Activated CD4-positive, alpha-beta memory T cell treated with anti-CD3 and anti-CD28 coated beads, Interleukin-2, amount 10 ng/mL, durations not matched to agents 7 days and 5 days (primary cell): ENCODE measurements around the gene MUC5B. TPM values are rescaled to one million over a fixed set of nuclear protein-coding genes. Genes with fewer than 3 reads are reported as not detected.

Source experiments
- CTCF ChIA-PET: fragments of 350-600 bp; sonication (Branson Sonifier 250); formaldehyde crosslinking; loops from one replicate; lab custom pipeline; 2021; ENCODE audit warnings: antibody characterized with exemption, inconsistent platforms; lab: Charles Lee
- POLR2A ChIA-PET: fragments of 350-600 bp; sonication (Branson Sonifier 250); formaldehyde crosslinking; loops from one replicate; lab custom pipeline; 2021; ENCODE audit warnings: antibody characterized with exemption; lab: Charles Lee
- DNase-seq: peaks from one replicate; pipeline ENCODE4 v3.0.0-alpha.2; 2020
- H3K27ac Mint-ChIP-seq: one replicate; pipeline ENCODE4 v1.8.0; 2021; ENCODE audit warnings: mild to moderate bottlenecking, mixed read lengths
- H3K27me3 Mint-ChIP-seq: one replicate; pipeline ENCODE4 v1.8.0; 2021; ENCODE audit warnings: mixed read lengths
- H3K36me3 Mint-ChIP-seq: one replicate; pipeline ENCODE4 v1.8.0; 2021; ENCODE audit warnings: low read depth, mixed read lengths
- H3K4me1 Mint-ChIP-seq: one replicate; pipeline ENCODE4 v1.8.0; 2021; ENCODE audit warnings: mixed read lengths
- H3K4me3 Mint-ChIP-seq: one replicate; pipeline ENCODE4 v1.8.0; 2021; ENCODE audit warnings: mild to moderate bottlenecking, mixed read lengths
- H3K9me3 Mint-ChIP-seq: one replicate; pipeline ENCODE4 v1.8.0; 2021; ENCODE audit warnings: mixed read lengths
- total RNA-seq, 2 experiments: library from RNA; stranded (reverse); gene quantifications; one replicate each; pipeline ENCODE4 v1.2.3, GENCODE V29; 2021

The MUC5B gene
- total RNA-seq, 2 experiments from 2014 or later = not detected

DNA sequence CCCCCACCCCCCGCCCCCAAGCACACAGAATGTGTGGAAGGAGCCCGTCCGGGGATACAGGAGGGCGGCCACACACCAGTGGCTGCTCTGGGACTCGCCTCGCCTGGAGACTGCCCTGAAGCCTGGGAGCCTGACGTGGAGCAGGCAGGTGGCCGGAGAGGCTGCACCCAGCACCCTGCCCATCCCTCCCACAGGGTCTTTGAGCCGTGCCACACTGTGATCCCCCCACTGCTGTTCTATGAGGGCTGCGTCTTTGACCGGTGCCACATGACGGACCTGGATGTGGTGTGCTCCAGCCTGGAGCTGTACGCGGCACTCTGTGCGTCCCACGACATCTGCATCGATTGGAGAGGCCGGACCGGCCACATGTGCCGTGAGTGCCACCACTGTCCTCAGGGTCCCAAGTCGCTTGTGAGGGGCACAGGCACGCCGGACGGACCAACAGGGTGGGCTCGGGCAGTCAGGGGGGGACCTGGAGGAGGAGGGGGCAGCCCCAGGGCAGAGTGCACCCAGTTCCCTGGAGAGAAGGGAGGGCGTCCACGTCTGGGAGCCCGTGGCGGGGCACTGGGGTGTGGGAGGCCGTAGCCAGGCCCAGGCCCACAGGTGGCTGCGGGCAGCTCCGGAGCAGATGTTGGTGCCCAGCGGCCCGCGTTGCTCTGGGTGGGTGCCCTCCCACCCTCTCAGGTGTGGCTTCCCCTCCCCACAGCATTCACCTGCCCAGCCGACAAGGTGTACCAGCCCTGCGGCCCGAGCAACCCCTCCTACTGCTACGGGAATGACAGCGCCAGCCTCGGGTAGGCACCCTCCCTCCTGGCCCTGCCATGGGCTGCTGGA is 27.0 kb upstream of the MUC5B start:
- H3K36me3 Mint-ChIP-seq = no peaks in the 10 kb centered on the region
- POLR2A ChIA-PET = no interaction called here
- CTCF ChIA-PET = no interaction called here
- H3K27me3 Mint-ChIP-seq = no peaks in the 10 kb centered on the region
- H3K4me3 Mint-ChIP-seq = no peak overlapping the region
- no peaks in the 10 kb centered on the region for H3K4me1 Mint-ChIP-seq
- no peak overlapping the region for H3K27ac Mint-ChIP-seq
- no peak for DNase-seq
- no peaks in the 10 kb centered on the region for H3K9me3 Mint-ChIP-seq

DNA sequence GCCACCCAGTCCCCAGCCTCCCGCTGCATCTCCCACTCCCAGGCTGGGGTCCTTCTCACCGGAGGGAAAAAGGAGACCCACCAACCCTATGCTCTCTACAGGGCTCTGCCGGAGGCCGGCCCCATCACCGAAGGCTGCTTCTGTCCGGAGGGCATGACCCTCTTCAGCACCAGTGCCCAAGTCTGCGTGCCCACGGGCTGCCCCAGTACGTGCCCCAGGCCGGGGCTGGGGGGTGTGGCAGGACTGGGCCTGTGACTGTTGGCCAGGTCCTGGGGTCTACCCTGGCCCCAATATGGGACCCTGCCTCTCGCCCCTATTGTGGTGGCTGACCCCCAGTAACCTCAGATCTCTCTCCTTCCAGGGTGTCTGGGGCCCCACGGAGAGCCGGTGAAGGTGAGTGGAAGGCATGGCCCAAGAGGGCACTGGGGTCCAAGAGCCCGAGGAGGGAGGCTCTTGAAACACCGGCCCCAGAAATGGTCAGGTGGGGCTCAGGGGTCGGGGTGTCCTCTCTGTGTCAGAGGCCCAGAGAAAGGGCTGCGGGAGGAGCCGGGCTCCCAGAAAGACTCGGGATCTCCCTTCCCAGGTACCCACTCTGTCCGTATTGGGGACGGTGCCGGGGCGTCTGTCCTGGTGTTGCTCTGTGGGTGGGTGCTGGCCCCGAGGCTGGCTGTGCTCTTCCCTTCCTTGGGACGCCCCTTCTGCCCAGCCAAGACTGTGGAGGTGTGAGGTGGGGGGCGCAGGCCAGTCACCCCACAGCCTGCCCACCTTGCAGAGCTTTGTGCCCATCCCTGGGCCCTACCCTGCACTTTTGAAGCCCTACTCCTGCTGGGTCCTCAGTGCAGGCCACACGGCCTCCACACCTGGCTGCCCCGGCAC is 26.1 kb upstream of the MUC5B start:
- Mint-ChIP-seq H3K27ac (no peak overlapping the region), H3K9me3 (no peaks in the 10 kb centered on the region), H3K4me1 (no peaks in the 10 kb centered on the region), H3K27me3 (no peaks in the 10 kb centered on the region), H3K4me3 (no peak overlapping the region), H3K36me3 (no peaks in the 10 kb centered on the region)
- ChIA-PET CTCF (no interaction called here), POLR2A (no interaction called here)
- DNase-seq = no peak

DNA sequence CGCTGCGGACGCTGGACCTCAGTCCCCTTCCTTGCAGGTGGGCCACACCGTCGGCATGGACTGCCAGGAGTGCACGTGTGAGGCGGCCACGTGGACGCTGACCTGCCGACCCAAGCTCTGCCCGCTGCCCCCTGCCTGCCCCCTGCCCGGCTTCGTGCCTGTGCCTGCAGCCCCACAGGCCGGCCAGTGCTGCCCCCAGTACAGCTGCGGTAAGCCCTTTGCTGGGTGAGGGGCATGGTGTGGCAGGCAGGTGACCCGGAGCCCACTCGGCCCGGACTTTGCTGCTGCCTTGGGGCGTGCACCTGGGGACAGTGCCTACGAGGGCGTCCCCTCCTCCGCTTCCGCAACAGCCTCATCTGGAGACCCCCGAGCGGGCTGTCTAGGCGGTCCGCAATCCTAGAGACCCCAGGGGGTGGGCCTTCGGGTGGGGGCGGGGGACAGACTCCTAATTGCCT is 25.4 kb upstream of the MUC5B start:
- Mint-ChIP-seq H3K4me1 (no peaks in the 10 kb centered on the region), H3K9me3 (no peaks in the 10 kb centered on the region), H3K27ac (no peak overlapping the region), H3K4me3 (no peak overlapping the region), H3K27me3 (no peaks in the 10 kb centered on the region), H3K36me3 (no peaks in the 10 kb centered on the region)
- DNase-seq = no peak
- ChIA-PET CTCF (no interaction called here), POLR2A (no interaction called here)

DNA sequence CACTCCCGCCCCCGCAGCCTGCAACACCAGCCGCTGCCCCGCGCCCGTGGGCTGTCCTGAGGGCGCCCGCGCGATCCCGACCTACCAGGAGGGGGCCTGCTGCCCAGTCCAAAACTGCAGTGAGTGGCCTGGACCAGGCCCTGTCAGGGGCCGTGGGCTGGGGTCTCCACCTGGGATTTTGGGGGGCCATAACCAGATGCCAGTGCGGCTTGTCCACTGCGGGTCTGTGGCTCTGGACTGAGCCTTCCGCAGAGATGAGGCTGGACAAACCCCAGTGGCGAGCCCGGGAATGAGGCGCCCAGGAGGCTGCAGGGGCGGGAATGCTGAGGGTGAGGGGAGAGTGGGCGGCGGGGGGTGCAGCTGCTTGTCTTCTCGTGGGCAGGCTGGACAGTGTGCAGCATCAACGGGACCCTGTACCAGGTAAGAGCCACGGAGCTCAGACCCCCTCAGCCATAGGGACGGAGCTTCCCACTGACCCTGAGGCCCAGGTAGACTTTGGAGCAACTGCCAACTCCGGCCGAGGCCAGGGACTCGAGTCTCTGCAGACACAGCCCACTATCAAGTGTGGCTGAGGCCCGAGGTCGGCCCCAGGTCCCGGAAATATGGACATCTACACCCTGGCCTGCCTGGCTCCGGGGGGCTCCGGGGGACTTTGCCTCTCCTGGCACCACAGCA is 24.8 kb upstream of the MUC5B start:
- no peaks in the 10 kb centered on the region for H3K27me3 Mint-ChIP-seq
- H3K9me3 Mint-ChIP-seq = no peaks in the 10 kb centered on the region
- H3K4me1 Mint-ChIP-seq = no peaks in the 10 kb centered on the region
- POLR2A ChIA-PET = no interaction called here
- H3K4me3 Mint-ChIP-seq = no peak overlapping the region
- CTCF ChIA-PET = no interaction called here
- H3K36me3 Mint-ChIP-seq = no peaks in the 10 kb centered on the region
- no peak overlapping the region for H3K27ac Mint-ChIP-seq
- no peak for DNase-seq

DNA sequence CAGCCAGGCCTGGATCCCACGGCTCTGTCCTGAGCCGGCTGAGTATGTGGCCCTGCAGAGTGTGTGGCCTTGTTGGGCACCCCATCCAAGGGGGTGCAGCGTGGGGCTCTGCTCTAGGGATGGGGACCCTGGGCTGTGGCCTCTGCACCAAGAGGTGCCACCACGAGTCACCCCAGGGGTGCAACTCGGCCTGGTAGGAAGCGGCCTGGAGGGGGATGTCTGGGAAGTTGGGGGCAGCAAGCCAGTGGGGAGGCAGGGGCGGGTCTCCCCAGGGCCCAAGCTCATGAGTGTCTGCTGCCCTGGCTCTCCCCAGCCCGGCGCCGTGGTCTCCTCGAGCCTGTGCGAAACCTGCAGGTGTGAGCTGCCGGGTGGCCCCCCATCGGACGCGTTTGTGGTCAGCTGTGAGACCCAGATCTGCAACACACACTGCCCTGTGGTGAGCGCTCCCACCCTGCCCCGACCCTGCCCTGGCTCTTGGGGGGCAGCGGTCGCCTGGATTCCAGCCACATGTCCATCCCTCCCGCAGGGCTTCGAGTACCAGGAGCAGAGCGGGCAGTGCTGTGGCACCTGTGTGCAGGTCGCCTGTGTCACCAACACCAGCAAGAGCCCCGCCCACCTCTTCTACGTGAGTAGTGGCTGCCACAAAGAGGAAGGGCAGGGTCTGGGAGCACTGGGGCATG is 24.2 kb upstream of the MUC5B start:
- H3K9me3 Mint-ChIP-seq = no peaks in the 10 kb centered on the region
- H3K4me3 Mint-ChIP-seq = no peak overlapping the region
- no peaks in the 10 kb centered on the region for H3K4me1 Mint-ChIP-seq
- ChIA-PET CTCF (no interaction called here), POLR2A (no interaction called here)
- H3K27me3 Mint-ChIP-seq = no peaks in the 10 kb centered on the region
- no peak overlapping the region for H3K27ac Mint-ChIP-seq
- no peak for DNase-seq
- no peaks in the 10 kb centered on the region for H3K36me3 Mint-ChIP-seq

DNA sequence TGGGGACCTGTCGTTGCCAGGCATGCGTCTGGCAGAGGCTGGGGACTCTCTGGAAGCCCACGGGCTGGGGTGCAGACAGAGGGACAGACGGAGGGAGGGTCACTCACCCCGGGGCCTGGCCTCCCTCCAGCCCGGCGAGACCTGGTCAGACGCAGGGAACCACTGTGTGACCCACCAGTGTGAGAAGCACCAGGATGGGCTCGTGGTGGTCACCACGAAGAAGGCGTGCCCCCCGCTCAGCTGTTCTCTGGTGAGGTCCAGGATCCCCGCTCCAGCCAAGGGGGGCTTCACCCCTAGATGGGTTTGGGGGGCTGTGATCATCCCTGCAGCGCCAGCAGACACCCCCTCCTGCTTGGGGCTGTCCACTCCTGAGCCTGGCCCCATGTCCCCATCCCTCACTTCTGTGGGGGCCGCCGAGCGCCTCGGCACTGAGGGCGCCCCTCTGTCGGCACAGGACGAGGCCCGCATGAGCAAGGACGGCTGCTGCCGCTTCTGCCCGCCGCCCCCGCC is 23.6 kb upstream of the MUC5B start:
- no peaks in the 10 kb centered on the region for H3K9me3 Mint-ChIP-seq
- no peak overlapping the region for H3K4me3 Mint-ChIP-seq
- no peak overlapping the region for H3K27ac Mint-ChIP-seq
- ChIA-PET POLR2A (no interaction called here), CTCF (no interaction called here)
- DNase-seq = no peak
- H3K4me1 Mint-ChIP-seq = no peaks in the 10 kb centered on the region
- no peaks in the 10 kb centered on the region for H3K27me3 Mint-ChIP-seq
- H3K36me3 Mint-ChIP-seq = no peaks in the 10 kb centered on the region

DNA sequence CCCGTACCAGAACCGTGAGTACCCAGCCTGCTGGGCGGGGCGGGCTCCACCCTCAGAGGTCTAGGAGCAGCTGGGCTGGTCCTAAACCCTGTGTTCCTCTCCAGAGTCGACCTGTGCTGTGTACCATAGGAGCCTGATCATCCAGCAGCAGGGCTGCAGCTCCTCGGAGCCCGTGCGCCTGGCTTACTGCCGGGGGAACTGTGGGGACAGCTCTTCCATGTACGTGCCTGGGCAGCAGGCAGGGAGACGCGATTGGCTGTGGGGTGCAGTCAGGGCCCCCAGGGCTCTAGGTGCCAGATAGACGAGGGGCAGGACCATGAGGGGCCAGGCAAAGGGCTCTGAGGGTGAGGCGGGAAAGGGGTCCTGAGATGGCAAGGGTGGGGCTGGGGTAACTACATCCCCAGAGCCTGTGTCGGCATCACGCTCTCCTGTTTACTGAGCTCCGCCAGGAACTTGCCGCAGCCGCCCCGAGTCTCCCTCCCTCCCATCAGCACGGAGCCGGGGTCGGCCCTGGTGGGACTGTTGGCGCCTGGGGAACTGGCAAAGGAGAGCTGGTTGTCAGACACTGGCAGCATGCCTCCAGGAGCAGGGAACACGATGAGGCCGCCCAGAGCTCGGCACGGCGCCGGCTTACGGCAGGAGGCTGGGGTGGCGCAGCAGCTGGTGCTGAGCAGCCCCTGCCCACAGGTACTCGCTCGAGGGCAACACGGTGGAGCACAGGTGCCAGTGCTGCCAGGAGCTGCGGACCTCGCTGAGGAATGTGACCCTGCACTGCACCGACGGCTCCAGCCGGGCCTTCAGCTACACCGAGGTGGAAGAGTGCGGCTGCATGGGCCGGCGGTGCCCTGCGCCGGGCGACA is 22.9 kb upstream of the MUC5B start:
- CTCF ChIA-PET = no interaction called here
- no peak for DNase-seq
- Mint-ChIP-seq H3K27me3 (no peaks in the 10 kb centered on the region), H3K4me3 (no peak overlapping the region), H3K36me3 (no peaks in the 10 kb centered on the region), H3K9me3 (no peaks in the 10 kb centered on the region), H3K27ac (no peak overlapping the region), H3K4me1 (no peaks in the 10 kb centered on the region)
- POLR2A ChIA-PET = no interaction called here

DNA sequence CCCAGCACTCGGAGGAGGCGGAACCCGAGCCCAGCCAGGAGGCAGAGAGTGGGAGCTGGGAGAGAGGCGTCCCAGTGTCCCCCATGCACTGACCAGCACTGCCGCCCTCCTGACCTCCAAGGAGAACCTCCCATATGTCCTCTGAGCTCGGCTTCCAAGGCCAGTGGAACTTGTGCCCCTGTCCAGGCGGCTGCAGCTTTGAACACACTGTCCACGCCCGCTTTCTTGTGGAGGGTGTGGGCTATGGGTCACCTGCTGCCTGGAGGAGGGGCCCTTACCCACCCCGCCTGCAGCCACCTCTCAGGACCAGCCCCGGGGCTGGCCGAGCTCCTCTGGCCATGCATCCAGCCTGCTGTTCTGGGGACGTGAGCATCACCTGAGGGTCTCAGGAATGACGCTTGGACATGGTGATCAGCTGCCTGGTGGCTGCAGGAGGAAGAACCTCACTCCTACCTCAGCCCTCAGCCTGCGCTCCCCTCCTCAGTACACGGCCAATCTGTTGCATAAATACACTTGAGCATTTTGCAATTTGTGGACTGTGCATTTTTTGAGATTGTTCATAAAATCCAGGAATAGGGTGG is 22.2 kb upstream of the MUC5B start:
- Mint-ChIP-seq H3K4me1 (no peaks in the 10 kb centered on the region), H3K27me3 (no peaks in the 10 kb centered on the region), H3K27ac (no peak overlapping the region), H3K36me3 (no peaks in the 10 kb centered on the region), H3K9me3 (no peaks in the 10 kb centered on the region), H3K4me3 (no peak overlapping the region)
- POLR2A ChIA-PET = no interaction called here
- no peak for DNase-seq
- CTCF ChIA-PET = no interaction called here

DNA sequence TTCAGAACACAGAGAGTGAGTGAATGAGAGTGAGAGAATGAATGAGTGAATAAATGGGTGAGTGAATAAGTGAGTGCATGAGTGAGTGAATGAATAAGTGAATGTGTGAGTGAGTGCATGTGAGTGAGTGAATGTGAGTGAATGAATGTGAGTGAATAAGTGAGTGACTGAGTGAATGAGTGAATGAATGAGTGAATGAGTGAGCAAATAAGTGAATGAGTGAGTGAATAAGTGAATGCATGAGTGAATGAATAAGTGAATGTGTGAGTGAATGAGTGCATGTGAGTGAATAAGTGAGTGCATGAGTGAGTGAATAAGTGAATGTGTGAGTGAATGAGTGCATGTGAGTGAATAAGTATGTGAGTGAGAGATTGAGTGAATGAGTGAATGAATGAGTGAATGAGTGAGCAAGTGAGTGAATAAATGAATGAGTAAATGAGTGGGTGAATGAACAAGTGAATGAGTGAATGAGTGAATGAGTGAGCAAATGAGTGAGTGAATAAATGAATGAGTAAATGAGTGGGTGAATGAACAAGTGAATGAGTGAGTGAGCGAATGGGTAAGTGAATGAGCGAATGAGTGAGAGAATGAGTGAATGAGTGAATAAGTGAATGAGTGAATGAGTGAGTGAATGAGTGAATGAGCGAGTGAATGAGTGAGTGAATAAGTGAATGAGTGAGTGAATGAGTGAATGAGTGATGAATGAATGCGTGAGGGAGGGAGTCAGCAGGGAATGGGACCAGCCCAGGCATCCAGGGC is 21.3 kb upstream of the MUC5B start:
- no peaks in the 10 kb centered on the region for H3K36me3 Mint-ChIP-seq
- H3K4me3 Mint-ChIP-seq = no peak overlapping the region
- H3K4me1 Mint-ChIP-seq = no peaks in the 10 kb centered on the region
- no peaks in the 10 kb centered on the region for H3K27me3 Mint-ChIP-seq
- ChIA-PET POLR2A (no interaction called here), CTCF (interaction anchor here (1.6 kb wide), 1 partner anchor 12 kb away, joined by 5 read pairs; no protein-coding TSS in a partner anchor)
- H3K9me3 Mint-ChIP-seq = no peaks in the 10 kb centered on the region
- no peak for DNase-seq
- H3K27ac Mint-ChIP-seq = no peak overlapping the region

DNA sequence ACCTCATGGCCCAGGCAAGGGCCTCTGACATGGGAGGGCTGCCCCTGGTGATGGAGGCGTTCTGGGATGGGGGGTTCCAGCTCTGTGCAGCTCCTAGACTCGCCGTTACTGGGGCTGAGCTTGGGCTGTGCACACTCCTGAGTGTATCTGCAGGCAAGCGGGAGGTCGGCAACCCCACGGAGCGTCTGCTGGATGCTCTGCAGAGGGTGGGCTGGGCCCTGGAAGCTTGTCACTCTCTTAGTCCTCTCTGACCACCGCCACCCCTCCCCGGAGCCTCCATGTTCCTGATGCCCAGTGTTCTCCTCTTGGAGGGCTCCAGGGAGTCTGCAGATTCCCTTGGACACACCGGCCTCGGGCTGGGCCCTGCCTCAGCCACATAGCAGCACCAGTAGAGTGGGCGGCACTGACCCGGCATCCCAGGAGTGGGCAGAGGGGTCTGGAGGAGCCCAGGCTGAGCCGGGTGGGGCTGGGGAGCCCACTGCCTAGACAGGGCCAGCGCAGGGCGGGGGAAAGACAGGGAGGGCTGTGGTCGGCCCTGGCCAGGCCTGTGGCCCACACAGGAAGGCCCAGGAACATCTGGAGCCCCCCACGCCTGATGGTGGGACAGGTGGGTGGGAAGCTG is 20.6 kb upstream of the MUC5B start:
- ChIA-PET CTCF (interaction anchor here (1.6 to 2.2 kb wide), 2 partner anchors 11 to 373 kb away, joined by 5 to 8 read pairs; no protein-coding TSS in a partner anchor), POLR2A (no interaction called here)
- H3K27me3 Mint-ChIP-seq = no peaks in the 10 kb centered on the region
- no peak for DNase-seq
- no peak overlapping the region for H3K27ac Mint-ChIP-seq
- no peak overlapping the region for H3K4me3 Mint-ChIP-seq
- no peaks in the 10 kb centered on the region for H3K9me3 Mint-ChIP-seq
- H3K36me3 Mint-ChIP-seq = no peaks in the 10 kb centered on the region
- no peaks in the 10 kb centered on the region for H3K4me1 Mint-ChIP-seq
